Stomach (tissue), 4 donors: ENCODE data around the gene LONP1.

Source experiments
- EP300 ChIP-seq: sonication (generic); formaldehyde crosslinking; IDR thresholded peaks from one replicate; pipeline ENCODE4 v1.6.1; 2017; ENCODE audit warnings: antibody characterized with exemption
- POLR2A ChIP-seq, 4 donors: fragments of 450-650 bp; IDR thresholded peaks; one replicate each; pipeline ENCODE4 v1.6.1; 2016; ENCODE audit warnings: antibody characterized with exemption in 4 of 4, control low read depth in 2 of 4, mild to moderate bottlenecking in 1 of 4, moderate library complexity in 1 of 4
- POLR2AphosphoS5 ChIP-seq, 3 donors: sonication (generic); formaldehyde crosslinking; IDR thresholded peaks; one replicate each; pipeline ENCODE4 v1.6.1; 2016; ENCODE audit warnings: antibody characterized with exemption in 3 of 3
- TF ChIP-seq, protein P1 (sequence below), 7 experiments: fragments of 450-650 bp in 4 of 7; fragments of 200-600 bp in 3 of 7; sonication (generic) in 3 of 7; IDR thresholded peaks; one replicate each; pipeline ENCODE4 v1.5.1; 2016 to 2019; ENCODE audit warnings: antibody characterized with exemption in 7 of 7, control low read depth in 2 of 7, mild to moderate bottlenecking in 1 of 7

DNA sequence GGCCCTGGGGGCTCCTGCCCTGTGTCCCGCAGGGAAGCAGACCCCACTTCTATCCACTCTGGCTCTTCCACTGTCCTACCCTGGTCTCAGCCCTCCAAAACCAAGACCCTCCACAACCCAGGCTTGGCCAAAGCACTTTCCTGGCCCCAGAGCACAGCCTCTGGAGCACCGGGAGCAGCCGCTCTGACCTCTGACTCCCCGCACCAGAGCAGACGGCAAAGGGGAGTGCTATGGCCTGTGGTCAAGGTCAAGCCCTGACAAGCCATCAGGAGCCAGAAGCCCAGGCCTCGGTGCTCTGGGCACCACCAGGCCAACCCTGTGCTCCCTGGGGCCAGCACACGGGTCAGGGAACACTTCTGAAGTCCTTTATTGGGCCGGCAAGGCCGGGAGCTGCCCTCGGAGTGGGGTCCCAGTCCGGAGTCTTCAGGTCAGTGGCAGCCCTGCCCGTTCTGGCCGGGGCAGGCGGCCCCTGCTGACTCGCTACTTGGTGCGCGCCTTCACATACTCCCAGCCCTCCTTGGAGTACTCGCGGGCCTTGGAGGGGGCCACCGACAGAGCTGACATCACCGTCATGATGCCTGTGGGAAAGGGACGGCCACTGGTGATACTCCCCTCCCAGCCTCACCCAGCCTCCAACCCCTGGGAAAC is 41.8 kb downstream of the LONP1 start:
- TF ChIP-seq, protein P1, sequence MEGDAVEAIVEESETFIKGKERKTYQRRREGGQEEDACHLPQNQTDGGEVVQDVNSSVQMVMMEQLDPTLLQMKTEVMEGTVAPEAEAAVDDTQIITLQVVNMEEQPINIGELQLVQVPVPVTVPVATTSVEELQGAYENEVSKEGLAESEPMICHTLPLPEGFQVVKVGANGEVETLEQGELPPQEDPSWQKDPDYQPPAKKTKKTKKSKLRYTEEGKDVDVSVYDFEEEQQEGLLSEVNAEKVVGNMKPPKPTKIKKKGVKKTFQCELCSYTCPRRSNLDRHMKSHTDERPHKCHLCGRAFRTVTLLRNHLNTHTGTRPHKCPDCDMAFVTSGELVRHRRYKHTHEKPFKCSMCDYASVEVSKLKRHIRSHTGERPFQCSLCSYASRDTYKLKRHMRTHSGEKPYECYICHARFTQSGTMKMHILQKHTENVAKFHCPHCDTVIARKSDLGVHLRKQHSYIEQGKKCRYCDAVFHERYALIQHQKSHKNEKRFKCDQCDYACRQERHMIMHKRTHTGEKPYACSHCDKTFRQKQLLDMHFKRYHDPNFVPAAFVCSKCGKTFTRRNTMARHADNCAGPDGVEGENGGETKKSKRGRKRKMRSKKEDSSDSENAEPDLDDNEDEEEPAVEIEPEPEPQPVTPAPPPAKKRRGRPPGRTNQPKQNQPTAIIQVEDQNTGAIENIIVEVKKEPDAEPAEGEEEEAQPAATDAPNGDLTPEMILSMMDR (IDR thresholded peaks at IDR 0.05) = no peak
- TF ChIP-seq EP300 = no peak
- TF ChIP-seq POLR2A (IDR thresholded peaks at IDR 0.05) = no peak
- TF ChIP-seq POLR2AphosphoS5 (IDR thresholded peaks at IDR 0.05) = no peak
